ENCODE data around the gene DGCR6. TPM values are rescaled to one million over a fixed set of nuclear protein-coding genes. Genes with fewer than 3 reads are reported as not detected.
"Not testable (repeated sequence)": the region's sequence is repeated elsewhere in the genome, so short reads cannot be mapped to it uniquely, and the experiment has no call there.

The DGCR6 gene
- total RNA-seq, 1 experiment from 2014 or later: 8.2 TPM

DNA sequence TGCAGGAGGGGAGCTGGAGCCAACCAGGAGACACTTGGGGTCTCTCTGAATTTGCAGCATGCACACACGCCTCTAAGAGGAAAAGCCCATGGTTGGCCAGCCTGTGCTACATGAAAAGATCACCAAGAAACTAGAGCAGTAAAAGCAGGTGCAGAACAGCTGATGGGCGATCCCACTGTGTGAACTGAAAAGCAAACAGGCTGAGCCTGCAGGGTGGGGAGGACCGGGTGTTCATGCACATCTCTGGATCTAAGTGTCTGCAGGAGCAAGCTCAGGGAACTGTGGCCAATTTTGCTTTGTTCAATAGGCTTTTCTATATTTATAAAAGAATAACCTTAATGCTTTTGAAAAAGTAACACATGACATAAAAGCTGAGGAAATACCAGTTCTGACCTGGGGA, 11.7 kb downstream of the DGCR6 start:
- H3K36me3 ChIP-seq; H3K4me1 ChIP-seq; H3K27ac ChIP-seq; H3K9me3 ChIP-seq (replicated peaks); H3K27me3 ChIP-seq; H3K4me3 ChIP-seq: not testable (repeated sequence)
- peak; percentile 21 to 37 for DNase-seq

DNA sequence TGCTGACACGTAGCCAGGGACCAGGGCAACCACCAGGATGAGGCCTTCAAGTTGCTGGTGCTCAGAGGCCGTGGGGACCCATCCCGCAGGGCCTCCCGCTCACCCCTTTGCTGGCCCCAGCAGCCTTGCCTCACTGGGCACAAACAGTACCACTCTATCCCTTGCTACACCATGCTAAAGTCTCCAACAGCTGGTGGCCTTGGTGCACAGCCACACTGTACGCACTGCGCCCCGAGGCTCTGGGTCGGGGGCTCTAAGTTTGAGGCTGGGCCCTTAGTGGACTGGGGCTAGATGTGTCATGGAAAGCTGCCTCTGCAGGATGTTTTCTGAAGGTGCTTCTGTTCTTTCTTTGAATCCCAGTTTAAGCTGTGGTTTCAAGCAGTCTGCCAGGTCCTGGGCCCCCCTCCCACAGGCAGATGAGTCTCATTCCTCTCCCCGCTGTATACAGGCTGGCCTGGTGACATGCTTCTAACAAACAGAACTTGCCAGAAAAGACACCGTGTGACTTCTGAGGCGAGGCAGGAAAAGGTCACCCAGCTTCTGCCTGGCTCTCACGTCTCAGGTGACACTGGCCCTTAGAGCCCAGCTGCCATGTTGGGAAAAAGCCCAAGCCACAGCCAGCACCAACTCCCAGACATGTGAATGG, 14.3 kb downstream of the DGCR6 start:
- H3K4me3 ChIP-seq; H3K27ac ChIP-seq; H3K4me1 ChIP-seq; H3K27me3 ChIP-seq; DNase-seq; H3K9me3 ChIP-seq (replicated peaks); H3K36me3 ChIP-seq: not testable (repeated sequence)

DNA sequence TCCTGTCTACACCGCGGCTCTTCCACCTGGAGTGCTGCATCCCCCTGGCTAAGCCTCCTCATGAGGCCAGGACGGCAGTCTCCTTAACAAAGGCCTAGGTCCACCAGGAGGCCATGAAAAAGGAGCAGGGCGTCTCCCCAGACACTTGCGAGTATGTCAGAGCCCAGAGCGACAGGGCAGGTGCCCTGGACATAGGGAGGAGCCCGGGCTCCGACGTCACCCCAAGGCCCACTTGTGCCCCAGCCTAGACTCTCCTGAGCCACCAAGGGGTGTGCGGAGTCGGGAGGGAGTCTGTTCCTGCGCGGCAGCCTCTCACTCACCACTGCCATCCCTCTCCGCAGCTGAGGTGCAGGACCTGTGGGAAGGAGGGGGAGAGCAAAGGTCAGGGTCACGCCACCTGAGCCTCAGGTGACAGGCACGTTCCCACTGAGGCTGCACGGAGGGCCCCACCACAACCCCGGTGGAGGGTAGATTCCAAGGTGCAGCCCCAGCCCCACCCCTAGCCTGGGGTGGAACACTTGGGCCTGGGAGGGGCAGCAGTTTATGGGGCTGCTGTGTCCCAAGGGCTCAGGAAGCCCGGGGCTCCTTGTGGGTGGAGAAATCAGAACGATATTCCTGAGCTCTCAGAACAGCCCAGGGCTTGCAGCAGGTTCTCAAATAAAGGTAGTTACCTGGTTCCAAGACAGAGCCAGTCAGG, 19.4 kb downstream of the DGCR6 start:
- DNase-seq: no peak
- H3K4me3 ChIP-seq: no peak overlapping the region
- H3K27ac ChIP-seq: no peak overlapping the region
- H3K9me3 ChIP-seq (replicated peaks): no peaks in the 10 kb centered on the region
- no peaks in the 10 kb centered on the region for H3K36me3 ChIP-seq
- no peaks in the 10 kb centered on the region for H3K4me1 ChIP-seq
- no peaks in the 10 kb centered on the region for H3K27me3 ChIP-seq

DNA sequence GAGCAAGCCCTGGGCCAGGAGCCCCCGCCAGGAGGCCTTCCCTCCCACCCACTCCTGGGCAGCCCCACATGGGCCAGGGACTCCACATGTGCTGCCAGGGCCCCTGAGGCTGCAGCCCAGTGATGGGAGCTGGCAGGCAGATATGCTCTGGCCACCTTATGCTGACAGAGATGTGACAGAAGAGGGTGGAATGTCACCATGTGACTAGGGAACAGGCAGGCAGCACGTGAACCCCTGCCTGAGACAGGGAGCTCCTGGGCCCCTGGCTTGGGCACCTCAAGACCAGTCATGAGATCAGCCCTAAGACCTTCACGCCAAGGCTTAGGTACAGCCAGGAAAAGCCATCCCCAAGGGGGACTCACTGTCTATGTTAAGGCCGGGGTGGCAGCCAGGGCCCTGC, 20.9 kb downstream of the DGCR6 start:
- no peak overlapping the region for H3K27ac ChIP-seq
- no peaks in the 10 kb centered on the region for H3K4me1 ChIP-seq
- H3K9me3 ChIP-seq (replicated peaks): no peaks in the 10 kb centered on the region
- DNase-seq: no peak
- H3K36me3 ChIP-seq: no peaks in the 10 kb centered on the region
- H3K4me3 ChIP-seq: no peak overlapping the region
- no peaks in the 10 kb centered on the region for H3K27me3 ChIP-seq

DNA sequence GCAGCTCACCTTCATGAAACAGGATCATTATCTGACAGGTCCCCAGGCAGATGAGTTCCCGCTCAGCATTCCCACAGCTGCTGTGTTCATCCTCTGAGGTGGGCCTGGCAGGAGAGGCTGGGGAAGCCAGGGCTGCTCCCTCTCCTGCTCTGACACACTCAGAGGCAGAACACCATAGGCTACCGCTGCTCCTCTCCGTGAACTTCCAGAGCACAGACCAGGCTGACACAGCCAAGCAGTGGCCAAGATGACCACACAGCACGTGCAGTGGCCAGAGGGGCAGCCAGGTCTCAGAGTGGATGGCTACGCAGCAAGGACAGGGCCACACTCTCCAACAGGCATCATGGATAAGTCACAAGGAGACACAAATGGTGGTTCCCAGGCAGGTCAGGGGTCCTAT, 21.5 kb downstream of the DGCR6 start:
- H3K4me3 ChIP-seq: no peak overlapping the region

DNA sequence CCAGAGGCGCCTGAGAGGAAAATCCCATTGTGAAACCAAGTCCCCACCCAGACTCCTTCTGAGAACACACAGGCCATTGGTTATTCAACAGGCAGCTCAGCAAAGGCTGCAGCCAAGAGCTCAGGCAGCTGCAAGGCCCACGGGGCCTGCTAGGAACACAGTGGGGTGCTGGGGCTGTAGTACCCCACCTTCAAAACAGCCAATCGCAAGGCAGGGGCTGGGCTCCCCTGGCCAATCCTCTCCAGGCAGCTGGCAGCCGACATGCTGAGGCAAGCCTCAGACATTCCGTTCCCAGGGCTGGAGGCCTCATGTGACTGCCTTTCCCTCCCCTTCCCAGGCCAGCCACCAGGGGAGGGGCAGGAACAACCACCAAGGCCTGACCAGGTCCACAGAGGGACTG, 23.3 kb downstream of the DGCR6 start:
- Histone ChIP-seq H3K9me3 (replicated peaks) (no peaks in the 10 kb centered on the region), H3K27me3 (no peaks in the 10 kb centered on the region), H3K27ac (no peak overlapping the region), H3K4me3 (no peak overlapping the region), H3K36me3 (no peaks in the 10 kb centered on the region), H3K4me1 (no peaks in the 10 kb centered on the region)
- DNase-seq: peak in 1 of 2 experiments; percentile 41

More for the DNA sequence above, 21.5 kb downstream of the DGCR6 start:
- no peak for DNase-seq
- no peaks in the 10 kb centered on the region for H3K36me3 ChIP-seq
- no peaks in the 10 kb centered on the region for H3K4me1 ChIP-seq
- H3K27ac ChIP-seq: no peak overlapping the region
- H3K27me3 ChIP-seq: no peaks in the 10 kb centered on the region
- no peaks in the 10 kb centered on the region for H3K9me3 ChIP-seq (replicated peaks)

DNA sequence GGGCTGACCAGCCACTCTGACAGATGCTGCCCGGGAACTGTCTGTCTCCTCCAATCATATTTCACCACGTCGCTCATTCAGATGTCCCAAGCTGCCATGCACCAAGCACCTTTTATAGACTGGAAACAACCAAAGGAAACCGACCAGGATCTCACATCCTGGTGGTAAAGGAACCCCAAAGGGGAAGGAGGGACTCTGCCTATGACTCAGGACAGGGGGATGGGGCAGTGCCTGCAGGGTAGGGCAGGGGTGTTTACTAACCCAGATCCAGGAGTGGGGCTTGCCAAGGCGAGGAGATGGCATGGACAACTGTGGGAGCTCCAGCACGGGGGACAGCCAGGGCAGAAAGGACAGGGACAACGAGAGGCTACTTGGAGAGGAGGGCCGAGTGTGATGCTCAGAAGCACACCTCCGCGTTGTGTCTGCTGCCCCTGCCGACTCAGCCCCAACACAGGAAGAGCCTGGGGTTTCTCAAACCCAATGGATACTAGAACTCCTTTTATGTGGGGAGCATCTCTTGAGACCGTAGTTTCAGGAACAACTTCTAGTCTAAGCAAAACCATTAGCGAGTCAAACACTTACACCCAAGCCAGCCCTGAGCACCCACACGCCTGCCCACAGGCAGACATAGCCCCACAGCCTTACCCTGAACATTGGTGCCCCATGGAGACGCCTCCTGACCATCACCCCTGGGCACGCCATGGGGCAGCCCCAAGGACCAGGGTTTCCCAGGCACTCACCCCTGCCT, 26.0 kb downstream of the DGCR6 start:
- no peaks in the 10 kb centered on the region for H3K27me3 ChIP-seq
- H3K9me3 ChIP-seq (replicated peaks): no peaks in the 10 kb centered on the region
- H3K27ac ChIP-seq: no peak overlapping the region
- H3K4me3 ChIP-seq: no peak overlapping the region
- H3K4me1 ChIP-seq: no peaks in the 10 kb centered on the region
- no peak for DNase-seq
- no peaks in the 10 kb centered on the region for H3K36me3 ChIP-seq

DNA sequence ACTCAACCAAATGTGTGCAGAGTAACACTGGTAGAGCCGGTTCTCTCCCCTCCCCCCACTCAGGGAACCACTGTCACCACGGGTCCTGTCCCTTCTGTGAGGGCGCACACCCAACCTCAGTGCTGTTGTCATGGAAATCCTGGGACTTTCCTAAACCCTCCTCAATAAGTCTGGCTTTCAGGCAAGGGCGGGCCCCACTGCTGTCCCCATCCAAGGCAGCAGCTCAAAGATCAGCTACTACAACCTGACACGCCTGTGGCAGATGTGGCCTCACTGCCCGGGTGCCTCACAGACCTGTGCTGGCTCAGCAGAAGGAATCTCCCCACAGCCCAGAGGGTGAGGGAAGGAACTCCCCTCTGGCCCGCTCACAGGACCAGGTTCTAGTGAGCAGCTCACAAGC, 27.8 kb downstream of the DGCR6 start:
- no peaks in the 10 kb centered on the region for H3K27me3 ChIP-seq
- no peaks in the 10 kb centered on the region for H3K4me1 ChIP-seq
- H3K4me3 ChIP-seq: no peak overlapping the region
- no peaks in the 10 kb centered on the region for H3K9me3 ChIP-seq (replicated peaks)
- no peak for DNase-seq
- H3K27ac ChIP-seq: no peak overlapping the region
- no peaks in the 10 kb centered on the region for H3K36me3 ChIP-seq

DNA sequence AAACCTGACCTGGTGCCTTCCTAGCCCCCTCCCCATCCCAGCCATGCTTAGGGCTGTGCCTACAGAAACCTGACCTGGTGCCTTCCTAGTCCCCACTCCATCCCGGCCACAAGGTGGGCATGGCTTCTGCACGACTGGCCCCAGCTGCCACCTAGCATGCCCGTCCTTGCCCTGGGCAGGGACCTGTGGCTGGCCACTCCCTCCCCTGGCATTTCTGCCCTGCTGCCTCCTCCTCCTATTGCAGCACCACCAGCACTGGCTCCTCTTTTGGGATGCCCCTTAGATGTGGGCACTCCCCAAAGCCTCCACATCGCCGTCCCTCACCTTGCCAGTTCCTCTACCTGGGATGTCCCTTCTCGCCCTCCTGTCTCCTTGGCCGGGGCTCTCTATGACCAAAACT, 28.6 kb downstream of the DGCR6 start:
- H3K27me3 ChIP-seq; H3K4me3 ChIP-seq; DNase-seq; H3K9me3 ChIP-seq (replicated peaks); H3K27ac ChIP-seq; H3K4me1 ChIP-seq; H3K36me3 ChIP-seq: not testable (repeated sequence)

DNA sequence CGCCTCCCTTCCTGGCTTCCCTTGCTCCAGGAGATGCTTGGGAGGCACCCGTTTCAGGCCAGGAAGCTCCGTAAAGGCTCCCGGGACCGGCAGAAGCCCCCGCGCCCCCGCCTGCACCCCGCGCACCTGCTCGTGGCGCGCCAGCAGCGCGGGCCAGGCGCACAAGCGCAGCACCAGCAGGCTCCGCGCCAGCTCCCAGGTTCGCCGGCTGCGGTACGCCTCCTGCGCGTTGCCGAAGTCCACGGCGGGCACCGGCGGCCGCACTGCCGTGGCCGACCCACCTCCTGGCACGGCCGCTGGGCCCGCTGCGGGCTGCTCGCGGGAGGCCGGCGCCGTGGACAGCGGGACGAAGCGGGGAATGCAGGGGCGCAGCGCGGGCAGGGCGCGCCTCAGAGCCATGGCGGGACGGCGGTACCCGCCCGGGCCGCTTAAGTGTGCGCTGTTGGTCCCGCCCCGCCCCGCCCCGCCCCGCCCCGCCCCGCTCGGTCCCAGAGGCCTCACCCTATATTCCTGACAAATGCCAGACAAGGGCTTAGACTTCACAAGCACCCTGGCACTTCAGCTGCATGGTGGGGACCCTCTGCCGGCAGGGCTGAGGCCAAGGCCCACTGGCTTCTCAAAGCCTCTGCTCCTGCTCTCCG, 29.9 kb downstream of the DGCR6 start, which contains the start of gene PRODH:
PRODH (minus strand) TSS at position 405 of the 641 bp plus-strand sequence; CDS start at position 399, 6 bp downstream.
- no peaks in the 10 kb centered on the region for H3K4me1 ChIP-seq
- H3K9me3 ChIP-seq (replicated peaks): no peaks in the 10 kb centered on the region
- no peaks in the 10 kb centered on the region for H3K27me3 ChIP-seq
- DNase-seq: no peak
- H3K36me3 ChIP-seq: no peaks in the 10 kb centered on the region
- H3K4me3 ChIP-seq: no peak within 1 kb of the TSS
- no peak within 1 kb of the TSS for H3K27ac ChIP-seq

DNA sequence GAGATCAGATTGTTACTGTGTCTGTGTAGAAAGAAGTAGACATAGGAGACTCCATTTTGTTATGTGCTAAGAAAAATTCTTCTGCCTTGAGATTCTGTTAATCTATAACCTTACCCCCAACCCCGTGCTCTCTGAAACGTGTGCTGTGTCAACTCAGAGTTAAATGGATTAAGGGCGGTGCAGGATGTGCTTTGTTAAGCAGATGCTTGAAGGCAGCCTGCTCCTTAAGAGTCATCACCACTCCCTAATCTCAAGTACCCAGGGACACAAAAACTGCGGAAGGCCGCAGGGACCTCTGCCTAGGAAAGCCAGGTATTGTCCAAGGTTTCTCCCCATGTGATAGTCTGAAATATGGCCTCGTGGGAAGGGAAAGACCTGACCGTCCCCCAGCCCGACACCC, 32.6 kb downstream of the DGCR6 start:
- not testable (repeated sequence) for H3K27ac ChIP-seq; H3K36me3 ChIP-seq; H3K9me3 ChIP-seq (replicated peaks); H3K27me3 ChIP-seq; H3K4me1 ChIP-seq; DNase-seq; H3K4me3 ChIP-seq

DNA sequence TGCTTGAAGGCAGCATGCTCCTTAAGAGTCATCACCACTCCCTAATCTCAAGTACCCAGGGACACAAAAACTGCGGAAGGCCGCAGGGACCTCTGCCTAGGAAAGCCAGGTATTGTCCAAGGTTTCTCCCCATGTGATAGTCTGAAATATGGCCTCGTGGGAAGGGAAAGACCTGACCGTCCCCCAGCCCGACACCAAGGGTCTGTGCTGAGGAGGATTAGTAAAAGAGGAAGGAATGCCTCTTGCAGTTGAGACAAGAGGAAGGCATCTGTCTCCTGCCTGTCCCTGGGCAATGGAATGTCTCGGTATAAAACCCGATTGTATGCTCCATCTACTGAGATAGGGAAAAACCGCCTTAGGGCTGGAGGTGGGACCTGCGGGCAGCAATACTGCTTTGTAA, 41.0 kb downstream of the DGCR6 start:
- H3K4me1 ChIP-seq: not testable (repeated sequence)

DNA sequence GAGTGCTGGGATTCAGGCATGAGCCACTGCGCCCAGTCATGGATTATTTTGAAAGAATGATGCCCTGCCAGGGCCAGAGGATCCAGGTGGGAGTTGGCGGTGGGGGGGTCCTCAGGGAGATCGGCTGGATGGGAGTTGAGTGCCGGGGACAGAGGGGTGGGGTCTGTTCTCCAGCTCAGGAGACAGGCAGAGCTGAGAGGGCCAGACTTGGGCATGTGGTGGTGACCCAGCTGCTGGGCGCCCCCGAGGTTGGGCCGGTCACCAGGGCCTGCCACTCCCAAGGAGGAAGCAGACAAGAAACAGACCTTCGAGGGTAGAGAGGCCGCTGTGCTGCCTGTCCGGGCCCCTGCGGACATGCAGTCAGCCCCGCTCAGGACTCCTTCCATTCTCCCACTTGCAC, 41.8 kb downstream of the DGCR6 start:
- Histone ChIP-seq H3K9me3 (replicated peaks) (no peaks in the 10 kb centered on the region), H3K27me3 (no peaks in the 10 kb centered on the region)
- DNase-seq: no peak

More for the DNA sequence above, 41.0 kb downstream of the DGCR6 start:
- H3K4me3 ChIP-seq; H3K36me3 ChIP-seq; H3K27ac ChIP-seq; H3K27me3 ChIP-seq; H3K9me3 ChIP-seq (replicated peaks); DNase-seq: not testable (repeated sequence)

DNA sequence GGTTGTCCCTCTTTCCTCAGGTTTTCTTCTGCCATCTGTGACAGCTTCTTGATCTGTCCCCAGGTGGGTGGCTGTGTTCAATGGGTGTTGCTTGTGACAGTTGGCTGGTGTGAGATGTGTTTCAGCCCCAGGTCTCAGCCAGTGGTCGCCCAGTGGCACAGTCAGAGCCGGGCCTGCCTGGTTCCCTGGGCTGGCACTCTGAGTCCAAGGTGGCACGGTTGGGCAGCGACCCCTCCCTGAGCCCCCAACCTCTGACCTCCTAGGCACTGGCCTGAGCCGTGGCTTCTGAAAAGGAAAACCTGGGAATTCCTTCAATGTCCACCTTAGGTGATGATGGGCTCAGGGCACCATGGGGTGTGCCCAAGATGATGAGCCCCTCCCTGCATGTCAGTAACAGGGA, 44.0 kb downstream of the DGCR6 start:
- H3K9me3 ChIP-seq (replicated peaks): no peaks in the 10 kb centered on the region
- H3K4me3 ChIP-seq: no peak overlapping the region
- no peaks in the 10 kb centered on the region for H3K27me3 ChIP-seq
- H3K27ac ChIP-seq: no peak overlapping the region
- no peak for DNase-seq
- no peaks in the 10 kb centered on the region for H3K36me3 ChIP-seq
- H3K4me1 ChIP-seq: no peaks in the 10 kb centered on the region

More for the DNA sequence above, 41.8 kb downstream of the DGCR6 start:
- no peak overlapping the region for H3K4me3 ChIP-seq
- no peaks in the 10 kb centered on the region for H3K36me3 ChIP-seq
- no peaks in the 10 kb centered on the region for H3K4me1 ChIP-seq
- no peak overlapping the region for H3K27ac ChIP-seq

DNA sequence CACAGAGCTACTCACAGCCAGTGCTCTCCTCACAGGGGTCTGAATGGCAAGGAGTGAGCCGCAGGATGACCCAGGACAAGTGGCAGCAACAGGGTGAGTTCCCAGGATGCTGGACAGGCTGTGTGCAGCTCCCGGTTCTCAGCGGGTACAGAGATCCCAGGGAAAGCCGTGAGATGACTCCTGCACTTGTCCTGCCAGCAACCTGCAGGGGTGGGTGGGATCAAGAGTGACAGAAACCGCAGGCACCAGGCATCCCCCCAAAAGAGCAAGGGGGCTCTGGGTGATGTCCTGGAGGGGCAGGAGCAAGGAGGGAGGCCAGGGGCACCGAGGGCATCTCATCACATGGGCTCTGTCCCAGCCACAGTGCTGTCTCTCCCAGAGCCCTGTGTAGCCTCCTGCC, 45.9 kb downstream of the DGCR6 start:
- Histone ChIP-seq H3K4me3 (no peak overlapping the region), H3K4me1 (no peaks in the 10 kb centered on the region), H3K27ac (no peak overlapping the region), H3K27me3 (no peaks in the 10 kb centered on the region), H3K9me3 (replicated peaks) (no peaks in the 10 kb centered on the region), H3K36me3 (no peaks in the 10 kb centered on the region)
- no peak for DNase-seq

Data from SJCRH30 (cell line).